Measurements from ENCODE around the gene TRAPPC11.

DNA sequence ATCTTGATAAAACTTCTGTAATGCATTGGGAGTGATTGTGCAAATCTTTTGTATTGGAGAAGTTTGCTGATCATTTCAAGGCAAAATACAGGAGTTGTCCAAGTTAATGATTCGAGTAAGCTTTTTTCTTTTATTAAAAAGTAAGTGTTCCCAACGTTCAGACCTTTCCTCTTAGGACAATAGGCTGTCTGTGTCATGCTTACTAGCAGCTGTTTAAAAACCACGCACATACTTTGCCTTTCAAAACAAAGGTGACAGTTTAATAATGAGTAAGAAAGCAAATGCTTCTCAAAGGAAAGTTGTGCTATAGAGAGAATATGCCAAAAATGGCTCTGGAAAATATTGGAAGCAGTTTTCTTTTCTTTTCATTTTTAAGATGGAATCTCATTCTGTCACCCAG, 11.2 kb downstream of the TRAPPC11 start:
- TF ChIP-seq, protein P1, sequence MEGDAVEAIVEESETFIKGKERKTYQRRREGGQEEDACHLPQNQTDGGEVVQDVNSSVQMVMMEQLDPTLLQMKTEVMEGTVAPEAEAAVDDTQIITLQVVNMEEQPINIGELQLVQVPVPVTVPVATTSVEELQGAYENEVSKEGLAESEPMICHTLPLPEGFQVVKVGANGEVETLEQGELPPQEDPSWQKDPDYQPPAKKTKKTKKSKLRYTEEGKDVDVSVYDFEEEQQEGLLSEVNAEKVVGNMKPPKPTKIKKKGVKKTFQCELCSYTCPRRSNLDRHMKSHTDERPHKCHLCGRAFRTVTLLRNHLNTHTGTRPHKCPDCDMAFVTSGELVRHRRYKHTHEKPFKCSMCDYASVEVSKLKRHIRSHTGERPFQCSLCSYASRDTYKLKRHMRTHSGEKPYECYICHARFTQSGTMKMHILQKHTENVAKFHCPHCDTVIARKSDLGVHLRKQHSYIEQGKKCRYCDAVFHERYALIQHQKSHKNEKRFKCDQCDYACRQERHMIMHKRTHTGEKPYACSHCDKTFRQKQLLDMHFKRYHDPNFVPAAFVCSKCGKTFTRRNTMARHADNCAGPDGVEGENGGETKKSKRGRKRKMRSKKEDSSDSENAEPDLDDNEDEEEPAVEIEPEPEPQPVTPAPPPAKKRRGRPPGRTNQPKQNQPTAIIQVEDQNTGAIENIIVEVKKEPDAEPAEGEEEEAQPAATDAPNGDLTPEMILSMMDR (IDR thresholded peaks at IDR 0.05; ENCODE audit: poor library complexity, severe bottlenecking), result no peak
- no peak for TF ChIP-seq POLR2AphosphoS5 (IDR thresholded peaks at IDR 0.05)
- no peak for TF ChIP-seq EZH2 (IDR thresholded peaks at IDR 0.05; ENCODE audit: borderline replicate concordance, insufficient read depth, low read length, poor library complexity, severe bottlenecking)
- no peak for TF ChIP-seq RAD21 (conservative IDR thresholded peaks at IDR 0.05)
- TF ChIP-seq TAF1 (IDR thresholded peaks at IDR 0.05; ENCODE audit: low read depth), result no peak
- no peak for TF ChIP-seq MXI1 (conservative IDR thresholded peaks at IDR 0.05; ENCODE audit: poor library complexity, severe bottlenecking)
